Purkinje cell (primary cell): ENCODE measurements around the gene CAPS2. TPM values are rescaled to one million over a fixed set of nuclear protein-coding genes. Genes with fewer than 3 reads are reported as not detected.

ENCODE experiments used
- polyA plus RNA-seq: library from polyadenylated mRNA; unstranded; fragments of >200 nt; fragmentation: Nextera tagmentation; gene quantifications from 2 replicates; pipeline ENCODE4 v1.2.1, GENCODE V29; 2014

The CAPS2 gene
- 1.5 and 3.3 TPM in 2 replicates for polyA plus RNA-seq

GRCh38 chr12:75329918-75330826, at the start of gene CAPS2:
Gene CAPS2 (minus strand): TSS chr12:75330324. CDS start chr12:75326498, 3,826 bp downstream.

DNA sequence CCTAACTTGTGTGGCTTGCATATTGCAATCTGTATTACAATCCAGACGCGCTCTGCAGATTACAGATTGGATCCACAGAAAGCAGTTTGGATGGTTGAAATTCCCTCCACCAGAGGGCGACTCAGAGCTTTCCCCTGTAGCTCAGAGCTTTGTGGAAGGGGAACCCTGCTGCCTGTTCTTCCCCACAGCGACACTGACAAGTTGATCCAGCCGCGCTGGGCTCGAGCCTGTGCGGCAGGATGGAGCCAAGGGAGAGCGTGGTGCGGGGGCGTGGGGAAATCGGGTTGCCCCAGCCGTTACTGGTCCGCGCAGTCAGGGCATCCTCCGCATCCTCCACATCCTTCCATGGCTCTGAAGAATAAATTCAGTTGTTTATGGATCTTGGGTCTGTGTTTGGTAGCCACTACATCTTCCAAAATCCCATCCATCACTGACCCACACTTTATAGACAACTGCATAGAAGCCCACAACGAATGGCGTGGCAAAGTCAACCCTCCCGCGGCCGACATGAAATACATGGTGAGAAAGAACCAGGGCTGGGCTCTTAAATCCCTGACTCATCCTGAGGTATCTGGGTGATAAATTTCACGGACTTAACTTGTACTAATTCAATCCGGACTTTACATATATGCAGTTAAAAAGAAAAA, 4.4 kb upstream of the CAPS2 start, which contains the start of gene GLIPR1L1:
TSS of gene GLIPR1L1 (plus strand) at position 287 of the 647 bp plus-strand sequence. CDS start at position 346, 59 bp downstream.

Other genes with a start within 250 kb of the CAPS2 start
- 8.1 TPM in 1 of 2 replicates, not detected in the other for gene KCNC2, start 120.5 kb downstream of the CAPS2 start, polyA plus RNA-seq
- 3.4 and 4.4 TPM in 2 replicates for gene GLIPR1L1, start 4.3 kb upstream of the CAPS2 start, polyA plus RNA-seq
- gene GLIPR1L2, start 60.8 kb upstream of the CAPS2 start, polyA plus RNA-seq, result 4.1 and 10.5 TPM in 2 replicates
- gene GLIPR1, start 150.4 kb upstream of the CAPS2 start, polyA plus RNA-seq, result 6.4 and 7.7 TPM in 2 replicates
- gene KRR1, start 181.3 kb upstream of the CAPS2 start, polyA plus RNA-seq, result 49.0 and 52.3 TPM in 2 replicates